ENCODE data around the gene NRXN2. TPM values are rescaled to one million over a fixed set of nuclear protein-coding genes. Genes with fewer than 3 reads are reported as not detected.

Gene NRXN2
- total and polyA plus RNA-seq, 2 of the 13 experiments (the other 11 are each of a cell fraction or from before 2014, with no cell fraction given): not detected

GRCh38 chr11:64694821-64695365, 28.1 kb downstream of the NRXN2 start:
- no peak overlapping the region for H2AFZ ChIP-seq (ENCODE audit: low read length)
- no peaks in the 10 kb centered on the region for H3K79me2 ChIP-seq (ENCODE audit: insufficient read depth, low read length)
- TF ChIP-seq, protein P1, sequence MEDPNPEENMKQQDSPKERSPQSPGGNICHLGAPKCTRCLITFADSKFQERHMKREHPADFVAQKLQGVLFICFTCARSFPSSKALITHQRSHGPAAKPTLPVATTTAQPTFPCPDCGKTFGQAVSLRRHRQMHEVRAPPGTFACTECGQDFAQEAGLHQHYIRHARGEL (CRISPR knock-in tag; IDR thresholded peaks at IDR 0.05): no peak
- no peak for TF ChIP-seq KLF13 (CRISPR knock-in tag; IDR thresholded peaks at IDR 0.05)
- no peak for TF ChIP-seq POGZ (CRISPR knock-in tag; IDR thresholded peaks at IDR 0.05)
- no peak for TF ChIP-seq TBL1XR1 (IDR thresholded peaks at IDR 0.05; ENCODE audit: borderline replicate concordance, low read length, partially characterized antibody)
- no peak for TF ChIP-seq MYNN (CRISPR knock-in tag; IDR thresholded peaks at IDR 0.05; ENCODE audit: low read depth)
- peaks cover 4 to 82% of the 10 kb centered on the region in 2 experiments; a peak in 4 of 5 replicates for H3K27me3 ChIP-seq (ENCODE audit: control insufficient read depth in 1 of 2, insufficient read depth in 2 of 2, low read length in 2 of 2)
- no peak overlapping the region for H3K9ac ChIP-seq (ENCODE audit: insufficient read depth, low read depth, low read length)
- in situ Hi-C loops (cut with HindIII; ENCODE audit: extremely low pct_ligation_motif_present, low pct_unique_long_range_greater_than_20kb): no loop called here
- H3K4me1 ChIP-seq (ENCODE audit: insufficient read depth, low read length): no peaks in the 10 kb centered on the region
- no peak overlapping the region for H3K4me2 ChIP-seq (ENCODE audit: low read depth, low read length)
- ChIA-PET CTCF (ENCODE audit: low intra/inter-chr PET ratio, low total read pairs) (no interaction called here), POLR2A (no interaction called here)
- H3K36me3 ChIP-seq (replicated peaks in 1 of 2; ENCODE audit: control insufficient read depth in 1 of 2, insufficient read depth in 2 of 2, low read length in 2 of 2): no peaks in the 10 kb centered on the region
- DNase-seq (ENCODE audit: low spot score) (no peak), FAIRE-seq (no peak), ATAC-seq (no peak)
- no peak overlapping the region for H3K27ac ChIP-seq (ENCODE audit: extremely low read length, insufficient read depth, low read length)
- H3K9me3 ChIP-seq (ENCODE audit: low read length): no peaks in the 10 kb centered on the region
- no peak overlapping the region for H3K4me3 ChIP-seq (replicated peaks in 1 of 3; ENCODE audit: insufficient read depth in 1 of 3, low read depth in 2 of 3, low read length in 3 of 3)
- intact Hi-C loops (cut with micrococcal nuclease; ENCODE audit: unreplicated experiment): no loop called here
- no TSS peak for BruUV-seq (replicated peaks)
- WGBS (ENCODE audit: low lambda C conversion rate): 0% methylated on average over 5 of the region's 5 CpGs
- H4K20me1 ChIP-seq (ENCODE audit: insufficient read depth, low read length): no peaks in the 10 kb centered on the region

GRCh38 chr11:64694026-64694755, 28.8 kb downstream of the NRXN2 start:
- no peak overlapping the region for H2AFZ ChIP-seq (ENCODE audit: low read length)
- FAIRE-seq: no peak
- H4K20me1 ChIP-seq (ENCODE audit: insufficient read depth, low read length): no peaks in the 10 kb centered on the region
- no peaks in the 10 kb centered on the region for H3K4me1 ChIP-seq (ENCODE audit: insufficient read depth, low read length)
- DNase-seq (ENCODE audit: low spot score): no peak
- no peak overlapping the region for H3K4me2 ChIP-seq (ENCODE audit: low read depth, low read length)
- BruUV-seq (replicated peaks): no TSS peak
- in situ Hi-C loops (cut with HindIII; ENCODE audit: extremely low pct_ligation_motif_present, low pct_unique_long_range_greater_than_20kb) (no loop called here), intact Hi-C loops (cut with micrococcal nuclease; ENCODE audit: unreplicated experiment) (no loop called here)
- no peaks in the 10 kb centered on the region for H3K79me2 ChIP-seq (ENCODE audit: insufficient read depth, low read length)
- no peak for ATAC-seq
- WGBS (ENCODE audit: low lambda C conversion rate): 0% methylated on average over 3 of the region's 4 CpGs
- POLR2A ChIA-PET: no interaction called here
- H3K36me3 ChIP-seq (replicated peaks in 1 of 2; ENCODE audit: control insufficient read depth in 1 of 2, insufficient read depth in 2 of 2, low read length in 2 of 2): no peaks in the 10 kb centered on the region
- CTCF ChIA-PET (ENCODE audit: low intra/inter-chr PET ratio, low total read pairs): no interaction called here
- no peak overlapping the region for H3K4me3 ChIP-seq (replicated peaks in 1 of 3; ENCODE audit: insufficient read depth in 1 of 3, low read depth in 2 of 3, low read length in 3 of 3)
- peaks cover 4 to 83% of the 10 kb centered on the region in 2 experiments; a peak in 4 of 5 replicates for H3K27me3 ChIP-seq (ENCODE audit: control insufficient read depth in 1 of 2, insufficient read depth in 2 of 2, low read length in 2 of 2)
- H3K9ac ChIP-seq (ENCODE audit: insufficient read depth, low read depth, low read length): no peak overlapping the region
- no peak overlapping the region for H3K27ac ChIP-seq (ENCODE audit: extremely low read length, insufficient read depth, low read length)
- H3K9me3 ChIP-seq (ENCODE audit: low read length): no peaks in the 10 kb centered on the region
- TF ChIP-seq RBAK (CRISPR knock-in tag; IDR thresholded peaks at IDR 0.05): no peak
- TF ChIP-seq, protein P2, sequence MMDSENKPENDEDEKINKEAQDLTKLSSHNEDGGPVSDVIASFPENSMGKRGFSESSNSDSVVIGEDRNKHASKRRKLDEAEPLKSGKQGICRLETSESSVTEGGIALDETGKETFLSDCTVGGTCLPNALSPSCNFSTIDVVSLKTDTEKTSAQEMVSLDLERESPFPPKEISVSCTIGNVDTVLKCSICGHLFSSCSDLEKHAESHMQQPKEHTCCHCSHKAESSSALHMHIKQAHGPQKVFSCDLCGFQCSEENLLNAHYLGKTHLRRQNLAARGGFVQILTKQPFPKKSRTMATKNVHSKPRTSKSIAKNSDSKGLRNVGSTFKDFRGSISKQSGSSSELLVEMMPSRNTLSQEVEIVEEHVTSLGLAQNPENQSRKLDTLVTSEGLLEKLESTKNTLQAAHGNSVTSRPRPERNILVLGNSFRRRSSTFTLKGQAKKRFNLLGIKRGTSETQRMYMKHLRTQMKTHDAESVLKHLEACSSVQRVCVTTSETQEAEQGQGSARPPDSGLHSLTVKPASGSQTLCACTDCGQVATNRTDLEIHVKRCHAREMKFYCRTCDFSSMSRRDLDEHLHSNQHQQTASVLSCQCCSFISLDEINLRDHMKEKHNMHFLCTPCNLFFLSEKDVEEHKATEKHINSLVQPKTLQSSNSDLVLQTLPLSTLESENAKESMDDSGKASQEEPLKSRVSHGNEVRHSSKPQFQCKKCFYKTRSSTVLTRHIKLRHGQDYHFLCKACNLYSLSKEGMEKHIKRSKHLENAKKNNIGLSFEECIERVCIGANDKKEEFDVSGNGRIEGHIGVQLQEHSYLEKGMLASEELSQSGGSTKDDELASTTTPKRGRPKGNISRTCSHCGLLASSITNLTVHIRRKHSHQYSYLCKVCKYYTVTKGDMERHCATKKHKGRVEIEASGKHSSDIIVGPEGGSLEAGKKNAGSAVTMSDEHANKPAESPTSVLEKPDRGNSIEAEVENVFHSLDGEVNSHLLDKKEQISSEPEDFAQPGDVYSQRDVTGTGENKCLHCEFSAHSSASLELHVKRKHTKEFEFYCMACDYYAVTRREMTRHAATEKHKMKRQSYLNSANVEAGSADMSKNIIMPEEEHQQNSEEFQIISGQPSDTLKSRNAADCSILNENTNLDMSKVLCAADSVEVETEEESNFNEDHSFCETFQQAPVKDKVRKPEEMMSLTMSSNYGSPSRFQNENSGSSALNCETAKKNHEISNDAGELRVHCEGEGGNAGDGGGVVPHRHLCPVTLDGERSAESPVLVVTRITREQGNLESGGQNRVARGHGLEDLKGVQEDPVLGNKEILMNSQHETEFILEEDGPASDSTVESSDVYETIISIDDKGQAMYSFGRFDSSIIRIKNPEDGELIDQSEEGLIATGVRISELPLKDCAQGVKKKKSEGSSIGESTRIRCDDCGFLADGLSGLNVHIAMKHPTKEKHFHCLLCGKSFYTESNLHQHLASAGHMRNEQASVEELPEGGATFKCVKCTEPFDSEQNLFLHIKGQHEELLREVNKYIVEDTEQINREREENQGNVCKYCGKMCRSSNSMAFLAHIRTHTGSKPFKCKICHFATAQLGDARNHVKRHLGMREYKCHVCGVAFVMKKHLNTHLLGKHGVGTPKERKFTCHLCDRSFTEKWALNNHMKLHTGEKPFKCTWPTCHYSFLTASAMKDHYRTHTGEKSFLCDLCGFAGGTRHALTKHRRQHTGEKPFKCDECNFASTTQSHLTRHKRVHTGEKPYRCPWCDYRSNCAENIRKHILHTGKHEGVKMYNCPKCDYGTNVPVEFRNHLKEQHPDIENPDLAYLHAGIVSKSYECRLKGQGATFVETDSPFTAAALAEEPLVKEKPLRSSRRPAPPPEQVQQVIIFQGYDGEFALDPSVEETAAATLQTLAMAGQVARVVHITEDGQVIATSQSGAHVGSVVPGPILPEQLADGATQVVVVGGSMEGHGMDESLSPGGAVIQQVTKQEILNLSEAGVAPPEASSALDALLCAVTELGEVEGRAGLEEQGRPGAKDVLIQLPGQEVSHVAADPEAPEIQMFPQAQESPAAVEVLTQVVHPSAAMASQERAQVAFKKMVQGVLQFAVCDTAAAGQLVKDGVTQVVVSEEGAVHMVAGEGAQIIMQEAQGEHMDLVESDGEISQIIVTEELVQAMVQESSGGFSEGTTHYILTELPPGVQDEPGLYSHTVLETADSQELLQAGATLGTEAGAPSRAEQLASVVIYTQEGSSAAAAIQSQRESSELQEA (CRISPR knock-in tag; IDR thresholded peaks at IDR 0.05; ENCODE audit: not compliant biosample characterization): no peak
